Heart left ventricle (tissue), 16 donors: Measurements from ENCODE around the gene FKBP5. TPM values are rescaled to one million over a fixed set of nuclear protein-coding genes. Genes with fewer than 3 reads are reported as not detected.

Experiments
- ATAC-seq, 4 donors: fragments of 200-7000 bp; cut with Tn5 transposase; one replicate each; pipeline ENCODE4 v1.9.1; 2020 to 2022; ENCODE audit warnings: moderate library complexity in 4 of 4, mild to moderate bottlenecking in 3 of 4, moderate number of reproducible peaks in 1 of 4
- DNase-seq, 5 donors: peaks; one replicate each; pipeline ENCODE4 v3.0.0-alpha.2; 2020
- H3K27ac ChIP-seq, 12 donors: fragments of 200-600 bp; sonication (generic) in 4 of 12; one replicate each; pipeline versions ENCODE4 v1.5.0 to v1.8.0; 2016 to 2022; ENCODE audit warnings: mild to moderate bottlenecking in 2 of 12
- H3K27me3 ChIP-seq, 9 donors: fragments of 200-600 bp; sonication (generic) in 2 of 9; one replicate each; pipeline versions ENCODE4 v1.5.1 to v1.8.0; 2016 to 2022; ENCODE audit warnings: mild to moderate bottlenecking in 3 of 9
- H3K36me3 ChIP-seq, 9 donors: fragments of 200-600 bp; sonication (generic) in 2 of 9; one replicate each; pipeline versions ENCODE4 v1.5.0 to v1.8.0; 2018 to 2022; ENCODE audit warnings: mild to moderate bottlenecking in 2 of 9
- H3K4me1 ChIP-seq, 12 donors: fragments of 200-600 bp; sonication (generic) in 4 of 12; one replicate each; pipeline versions ENCODE4 v1.5.0 to v1.8.0; 2016 to 2022; ENCODE audit warnings: mild to moderate bottlenecking in 3 of 12
- H3K4me3 ChIP-seq, 12 donors: fragments of 200-600 bp; sonication (generic) in 4 of 12; one replicate each; pipeline versions ENCODE4 v1.5.0 to v1.8.0; 2017 to 2022; ENCODE audit warnings: mild to moderate bottlenecking in 9 of 12, moderate library complexity in 4 of 12
- H3K9me3 ChIP-seq, 12 donors: fragments of 200-600 bp; sonication (generic) in 4 of 12; one replicate each; pipeline versions ENCODE4 v1.5.0 to v1.8.0; 2016 to 2022; ENCODE audit warnings: mild to moderate bottlenecking in 1 of 12
- CTCF ChIP-seq, 12 donors: fragments of 200-600 bp; sonication (generic) in 4 of 12; IDR thresholded peaks; one replicate each; pipeline versions ENCODE4 v1.5.0 to v1.8.0; 2018 to 2022; ENCODE audit warnings: antibody characterized with exemption in 12 of 12, mild to moderate bottlenecking in 5 of 12
- POLR2A ChIP-seq, 2 donors: fragments of 450-650 bp; IDR thresholded peaks; one replicate each; pipeline ENCODE4 v1.6.1; 2017; ENCODE audit warnings: antibody characterized with exemption in 2 of 2, mild to moderate bottlenecking in 2 of 2, moderate library complexity in 2 of 2
- WGBS, 4 donors: extraction: QIAGEN DNeasy Blood & Tissue Kit in 2 of 4; methylation state at CpG; one replicate each; pipeline versions ENCODE4 v1.1.5 to v1.1.7; 2013 to 2018; 5-methylcytosine and 5-hydroxymethylcytosine counted together
- intact Hi-C, 10 donors: fragments of 100-400 bp; cut with DNase I; formaldehyde crosslinking; loops; one replicate each; pipeline versions ENCODE4 v1.11.1 to v1.14.2; 2022
- polyA plus RNA-seq, 2 donors: library from polyadenylated mRNA; stranded (reverse); fragments of 200-250 nt; gene quantifications; one replicate each; pipeline ENCODE4 v1.2.3, GENCODE V29; 2013
- total RNA-seq, 9 donors: library from RNA; depleted of rRNA in 2 of 9; stranded (reverse); fragments of >200 nt in 2 of 9; fragmentation: NEBNext Ultra II Directional in 3 of 9; extraction: Animal tissue kit (Norgen Biotek cat#: 25700) in 3 of 9; gene quantifications; one replicate each; pipeline versions ENCODE4 v1.1.0 to v1.2.4, GENCODE V29; 2016 to 2023
- donor health status: ischemic (EF 13 %, LVEDD 7.1; RV severe dilation, severe dysfunction).
- donor health status: healthy with polysubstance abuse.
- donor health status: DM: no; HTN: yes; CAD: no.
- donor health status: DM: no; HTN: no; CAD: no.
- donor health status: ischemic (EF 25% LVEDD 6.9; RV normal size, moderate dysfunction).
- donor health status: ischemic (EF 25% LVEDD 5.7; RV mildly dilated, moderate dysfunction).
- donor health status: healthy.
- donor health status: DM: yes; HTN: yes; CAD: no.
- donor health status: ischemic (EF 35%, LVEDD 5.7; RV mildly dilated, moderate dysfunction).
- donor health status: nonischemic (EF 11% LVEDD 7.7; RV severe dilation, severe dysfunction).
- donor health status: DM: yes; HTN: yes; CAD: no.
- donor health status: PGD.
- donor health status: ischemic (EF 29% LVEDD 5.4; RV normal size, mild dysfunction).
- donor health status: nonischemic (EF 23%, LVEDD 6.1; RV moderate dilation, normal function).

Gene FKBP5
- total and polyA plus RNA-seq, 11 donors, result 19.7 to 351 (median 104) TPM

- peak overlapping the region; percentile 92 to 100 (median 99) for H3K27ac ChIP-seq
- peak in 1 of 12 donors; percentile 5 for TF ChIP-seq CTCF (IDR thresholded peaks at IDR 0.05)
- TF ChIP-seq POLR2A (IDR thresholded peaks at IDR 0.05), result no peak
- ATAC-seq (peak in 2 of 4 donors; percentile 10 to 14), DNase-seq (peak; percentile 28 to 91 (median 73))
- 49 to 56% (median 54%) methylated on average over 8 to 12 of the region's 12 CpGs for WGBS, 4 donors
- peaks cover 32 to 93% (median 61%) of the 10 kb centered on the region in 12 donors for H3K4me1 ChIP-seq
- intact Hi-C loops, result loop anchor here in 5 of 10 donors (1.0 to 5.0 kb wide), 5 partner anchors 37 to 128 kb away; partner anchors contain the start of gene FKBP5 (in 2 of the 5)
- peak overlapping the region in 8 of 12 donors; percentile 54 to 70 (median 64) for H3K4me3 ChIP-seq
- H3K36me3 ChIP-seq, result no peaks in the 10 kb centered on the region
- H3K27me3 ChIP-seq, result no peaks in the 10 kb centered on the region
- no peaks in the 10 kb centered on the region for H3K9me3 ChIP-seq
Measured at GRCh38 chr6:35728683-35729678, 40.3 kb upstream of the FKBP5 start.

- H3K4me1 ChIP-seq, result peaks cover 32 to 92% (median 58%) of the 10 kb centered on the region in 12 donors
- intact Hi-C loops, result loop anchor here in 7 of 10 donors (1.0 to 5.0 kb wide), 5 partner anchors 36 to 127 kb away; partner anchors contain the start of gene FKBP5 (in 5 of the 7)
- 1 to 3% (median 2%) methylated on average over 12 to 57 of the region's 57 CpGs for WGBS, 4 donors
- no peaks in the 10 kb centered on the region for H3K27me3 ChIP-seq
- H3K36me3 ChIP-seq, result no peaks in the 10 kb centered on the region
- DNase-seq (peak; percentile 91 to 98 (median 97)), ATAC-seq (peak; percentile 36 to 71 (median 66))
- no peak for TF ChIP-seq CTCF (IDR thresholded peaks at IDR 0.05)
- TF ChIP-seq POLR2A (IDR thresholded peaks at IDR 0.05), result peak; percentile 31 to 71
- H3K9me3 ChIP-seq, result no peaks in the 10 kb centered on the region
- H3K4me3 ChIP-seq, result peak overlapping the region; percentile 7 to 70 (median 60)
- peak overlapping the region; percentile 92 to 100 (median 99) for H3K27ac ChIP-seq
Measured at GRCh38 chr6:35727935-35728682, 39.4 kb upstream of the FKBP5 start.

DNA sequence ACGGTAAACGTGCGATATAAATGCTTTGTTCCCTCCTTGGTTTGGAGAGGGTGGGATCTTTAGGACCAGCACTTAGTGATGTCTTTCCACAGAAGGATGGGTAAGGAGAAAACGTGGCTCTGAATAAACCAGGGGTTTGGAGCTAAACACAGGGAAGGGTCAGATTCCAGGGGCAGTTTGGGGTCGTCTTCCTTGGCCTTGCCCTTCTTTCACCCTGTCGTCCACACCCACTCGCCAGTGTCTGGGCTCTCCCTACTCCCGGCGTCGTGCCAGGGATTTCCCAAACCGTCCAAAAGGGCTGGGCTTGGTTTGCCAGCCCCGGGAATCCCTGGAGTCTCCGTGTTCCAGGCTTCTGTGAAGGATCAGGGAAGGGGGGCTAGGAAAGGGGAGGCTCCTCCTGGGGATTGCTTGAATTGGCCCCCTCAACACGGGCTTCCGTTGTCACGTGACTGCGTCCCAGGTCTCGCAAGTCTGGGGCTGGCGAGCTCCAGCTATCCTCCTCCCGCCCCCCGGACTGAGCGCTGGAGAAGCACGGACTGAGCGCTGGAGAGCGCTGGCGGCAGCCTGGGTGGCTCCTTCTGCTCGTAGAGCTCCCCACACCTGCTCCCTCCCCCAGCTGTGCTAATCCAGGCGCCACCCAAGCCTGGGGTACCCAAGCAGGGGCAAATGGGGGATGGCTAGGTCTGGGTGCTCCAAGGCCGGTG lies 38.7 kb upstream of the FKBP5 start:
- Histone ChIP-seq H3K27me3 (no peaks in the 10 kb centered on the region), H3K27ac (peak overlapping the region; percentile 92 to 100 (median 99)), H3K4me1 (peaks cover 30 to 92% (median 54%) of the 10 kb centered on the region in 12 donors), H3K9me3 (no peaks in the 10 kb centered on the region), H3K4me3 (peak overlapping the region; percentile 7 to 70 (median 60)), H3K36me3 (no peaks in the 10 kb centered on the region)
- WGBS, 4 donors, result 1 to 4% (median 2%) methylated on average over 16 to 29 of the region's 29 CpGs
- TF ChIP-seq POLR2A (IDR thresholded peaks at IDR 0.05) (no peak), CTCF (IDR thresholded peaks at IDR 0.05) (no peak)
- DNase-seq (peak; percentile 76 to 93 (median 90)), ATAC-seq (peak; percentile 22 to 37 (median 30))
- intact Hi-C loops, result loop anchor here in 5 of 10 donors (2.0 to 5.0 kb wide), 3 partner anchors 35 to 40 kb away; partner anchors contain the start of gene FKBP5 (in 4 of the 5)
